GM21786 (cell line): ENCODE measurements around the gene C2orf72.
"Not testable (repeated sequence)": the region's sequence is repeated elsewhere in the genome, so short reads cannot be mapped to it uniquely, and the experiment has no call there.

Source experiments
- ATAC-seq: cut with Tn5 transposase; IDR thresholded peaks from one replicate; pipeline ENCODE4 v1.9.1; 2021; ENCODE audit not compliant: unreplicated experiment

Gene C2orf72

DNA sequence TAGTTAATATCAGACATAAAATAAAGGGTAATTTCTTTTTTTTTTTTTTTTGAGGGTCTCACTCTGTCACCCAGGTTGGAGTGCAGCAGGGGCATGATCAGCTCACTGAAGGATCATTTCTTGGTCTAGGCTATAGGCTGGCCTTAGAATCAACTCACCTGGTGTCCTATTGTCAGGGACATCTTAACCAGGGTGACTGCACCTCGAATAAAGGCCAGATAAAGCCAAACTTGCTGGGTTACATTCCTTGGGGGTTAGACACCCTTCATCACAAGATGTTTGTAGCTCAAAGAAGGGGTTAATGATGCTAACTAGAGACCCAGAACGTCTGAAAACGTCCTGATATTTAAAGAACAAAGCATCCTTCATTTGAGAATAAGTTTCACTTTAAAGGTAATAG is 23.5 kb upstream of the C2orf72 start:
- ATAC-seq, result no peak

DNA sequence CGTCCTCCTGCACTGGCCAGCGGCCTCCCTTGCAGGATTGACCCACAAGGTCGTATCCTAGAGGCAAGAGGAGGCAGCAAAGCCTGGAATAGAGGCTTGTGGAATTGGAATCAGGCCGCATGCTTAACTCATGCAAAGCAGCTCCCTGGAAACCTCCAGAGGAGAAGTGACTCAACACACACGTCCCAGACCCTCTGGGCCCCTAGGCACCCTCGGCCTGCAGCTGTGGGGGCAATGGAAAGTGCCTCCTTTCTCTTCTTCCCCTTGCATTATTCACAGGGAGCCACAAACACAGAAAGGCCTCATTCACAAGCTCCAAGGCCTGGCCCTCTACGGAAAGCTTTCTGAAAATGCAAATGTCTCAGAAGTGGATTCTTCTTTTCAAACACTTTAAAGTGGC is 21.8 kb upstream of the C2orf72 start:
- ATAC-seq, result no peak

DNA sequence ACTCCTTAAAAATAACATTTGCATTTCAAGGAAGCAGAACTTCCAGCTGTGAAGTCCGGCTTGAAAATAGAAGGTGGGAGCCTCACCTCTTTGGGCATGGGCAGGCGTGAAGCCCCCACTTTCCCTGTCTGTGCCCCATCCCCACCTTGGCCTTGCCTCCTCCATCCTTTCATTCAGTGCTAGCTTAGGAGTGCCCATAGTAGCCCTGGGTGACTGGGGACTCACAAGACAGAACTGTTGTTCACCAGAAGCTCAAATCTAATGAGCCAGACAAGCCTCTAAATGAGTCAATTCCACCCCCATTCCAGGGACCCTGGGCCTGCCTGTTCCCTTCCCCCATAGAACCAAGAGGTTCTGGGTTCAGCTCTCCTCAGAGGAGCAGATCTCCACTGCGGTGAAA is 21.4 kb upstream of the C2orf72 start:
- no peak for ATAC-seq

DNA sequence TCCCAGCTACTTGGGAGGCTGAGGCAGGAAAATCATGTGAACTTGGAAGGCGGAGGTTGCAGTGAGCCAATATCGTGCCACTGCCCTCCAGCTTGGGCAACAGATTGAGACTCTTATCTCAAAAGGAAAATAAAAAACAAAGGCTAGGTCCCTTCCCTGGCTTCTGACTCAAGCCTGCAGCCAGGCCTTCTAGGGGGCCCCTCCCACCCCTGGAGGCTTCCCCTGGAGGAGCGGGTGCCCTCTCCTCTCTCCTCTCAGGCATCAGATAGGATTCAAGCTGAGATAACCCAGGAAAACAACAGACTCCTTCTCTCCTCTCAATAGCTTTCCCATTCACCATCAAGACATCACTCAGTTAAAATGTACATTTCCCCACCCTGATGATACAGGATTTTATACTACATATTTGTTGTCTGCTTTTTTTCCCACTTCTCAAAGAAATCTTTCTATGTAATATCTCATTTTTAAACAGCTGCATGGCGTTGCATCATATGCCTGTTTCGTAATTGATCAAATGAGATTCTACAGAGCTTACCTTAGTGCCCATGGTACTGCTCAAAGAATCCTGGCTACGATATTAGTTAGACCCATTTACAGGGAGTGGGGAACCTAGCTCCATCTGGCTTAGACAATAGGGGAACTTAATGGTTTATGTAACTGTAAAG is 20.6 kb upstream of the C2orf72 start:
- no peak for ATAC-seq

DNA sequence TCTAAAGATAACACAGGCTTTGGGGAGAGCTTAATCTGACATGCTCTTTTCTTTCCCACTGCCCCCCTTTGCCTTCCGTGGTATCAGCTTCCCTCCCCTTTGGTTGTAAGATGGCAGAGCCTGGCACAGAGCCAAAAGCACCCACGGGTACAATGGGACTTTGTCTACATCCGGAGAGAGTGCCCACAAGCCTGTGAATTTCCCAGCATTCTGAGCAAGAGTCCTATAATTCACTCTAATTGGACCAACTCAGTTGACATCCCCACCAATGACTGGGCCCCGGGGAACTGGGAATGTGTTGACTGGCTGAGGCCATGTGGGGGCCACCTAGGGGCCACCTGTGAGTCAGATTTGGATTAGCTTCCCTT is 20.1 kb upstream of the C2orf72 start:
- ATAC-seq, result no peak

DNA sequence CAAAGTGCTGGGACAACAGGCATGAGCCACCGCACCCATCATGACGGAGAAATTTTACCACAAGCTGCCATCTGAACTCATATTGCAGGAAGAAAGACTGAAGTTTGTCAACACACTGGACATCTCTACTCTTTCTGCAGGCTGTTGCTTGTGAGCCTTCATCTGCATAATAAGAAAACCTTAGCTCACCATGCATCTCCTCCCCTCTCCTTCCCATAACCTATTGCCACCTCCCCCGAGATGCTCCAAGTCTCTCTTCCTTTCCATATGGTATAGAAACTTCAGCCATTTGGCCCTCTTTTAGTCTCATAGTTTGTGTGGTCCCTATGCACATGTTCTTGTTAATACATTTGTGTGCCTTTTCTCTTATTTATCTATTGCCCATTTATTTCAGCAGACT is 19.1 kb upstream of the C2orf72 start:
- ATAC-seq, result no peak

DNA sequence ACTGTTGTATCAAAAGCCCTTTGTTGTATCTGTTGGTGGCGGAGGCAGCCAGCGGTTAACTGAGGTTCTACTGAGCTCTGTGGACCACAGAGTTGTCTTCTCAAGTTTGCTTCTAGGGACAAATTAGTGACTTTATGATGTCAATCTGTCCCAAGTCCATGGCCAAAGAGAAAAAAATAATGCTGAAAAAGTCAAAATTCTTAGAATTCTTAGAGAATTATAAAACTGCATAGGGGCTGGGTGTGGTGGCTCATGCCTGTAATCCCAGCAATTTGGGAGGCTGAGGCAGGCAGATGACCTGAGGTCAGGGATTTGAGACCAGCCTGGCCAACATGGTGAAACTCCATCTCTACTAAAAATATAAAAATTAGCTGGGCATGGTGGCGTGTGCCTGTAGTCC is 12.3 kb upstream of the C2orf72 start:
- ATAC-seq, result not testable (repeated sequence)

DNA sequence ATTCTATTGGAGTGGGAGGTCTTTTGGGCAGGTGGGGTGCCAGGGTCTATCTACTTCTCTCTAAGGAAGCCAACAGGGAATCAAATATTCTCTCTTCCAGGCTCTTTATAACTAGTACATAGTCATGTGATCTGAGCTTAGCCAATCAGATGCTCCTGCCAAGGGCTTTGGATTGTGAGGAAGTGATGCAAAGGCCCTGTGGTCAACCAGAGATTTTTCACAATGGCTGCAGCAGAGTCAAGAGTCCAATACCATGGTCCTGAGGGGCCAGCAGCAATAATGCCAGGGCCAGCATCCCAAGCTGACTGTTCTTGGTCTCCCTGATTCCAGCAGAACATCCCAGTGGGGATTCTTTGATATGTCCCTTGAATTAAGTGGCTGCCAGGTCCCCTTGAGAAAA is 8.4 kb upstream of the C2orf72 start:
- ATAC-seq, result no peak

DNA sequence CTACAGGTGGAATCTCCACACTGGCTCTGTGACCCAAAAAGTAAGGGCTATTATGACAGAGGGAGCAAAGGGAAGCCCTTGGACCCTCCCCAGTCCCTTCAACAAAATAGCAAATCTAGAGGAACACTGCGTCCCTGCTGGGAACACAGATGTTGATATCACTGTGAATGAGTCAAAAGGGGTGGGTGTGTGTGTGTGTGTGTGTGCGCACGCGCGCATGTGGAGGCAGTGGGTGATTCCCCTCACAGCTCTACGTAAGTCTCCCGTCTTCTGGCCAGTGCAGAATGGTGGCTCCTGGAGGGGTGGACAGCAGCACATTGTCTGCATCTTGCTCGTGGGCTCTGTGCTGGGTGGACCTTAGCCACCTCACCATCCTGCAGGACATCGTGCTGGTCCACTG is 7.8 kb upstream of the C2orf72 start:
- no peak for ATAC-seq

DNA sequence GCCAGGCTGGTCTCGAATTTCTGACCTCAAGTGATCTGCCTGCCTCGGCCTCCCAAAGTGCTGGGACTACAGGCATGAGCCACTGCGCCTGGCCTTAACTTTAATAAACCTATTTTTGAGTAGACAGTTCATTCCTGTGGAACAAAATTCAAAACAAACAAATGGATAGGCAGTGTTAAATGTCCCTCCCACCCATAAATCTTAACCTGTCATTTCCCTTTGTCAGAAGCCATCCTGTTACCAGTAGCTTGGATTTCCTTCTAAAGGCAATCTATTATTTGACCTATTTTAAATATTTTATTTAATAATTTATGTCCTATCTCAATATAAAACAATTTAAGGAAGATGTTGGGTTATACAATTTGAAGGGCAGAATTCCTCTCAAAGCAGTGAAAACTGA is 6.6 kb upstream of the C2orf72 start:
- no peak for ATAC-seq

DNA sequence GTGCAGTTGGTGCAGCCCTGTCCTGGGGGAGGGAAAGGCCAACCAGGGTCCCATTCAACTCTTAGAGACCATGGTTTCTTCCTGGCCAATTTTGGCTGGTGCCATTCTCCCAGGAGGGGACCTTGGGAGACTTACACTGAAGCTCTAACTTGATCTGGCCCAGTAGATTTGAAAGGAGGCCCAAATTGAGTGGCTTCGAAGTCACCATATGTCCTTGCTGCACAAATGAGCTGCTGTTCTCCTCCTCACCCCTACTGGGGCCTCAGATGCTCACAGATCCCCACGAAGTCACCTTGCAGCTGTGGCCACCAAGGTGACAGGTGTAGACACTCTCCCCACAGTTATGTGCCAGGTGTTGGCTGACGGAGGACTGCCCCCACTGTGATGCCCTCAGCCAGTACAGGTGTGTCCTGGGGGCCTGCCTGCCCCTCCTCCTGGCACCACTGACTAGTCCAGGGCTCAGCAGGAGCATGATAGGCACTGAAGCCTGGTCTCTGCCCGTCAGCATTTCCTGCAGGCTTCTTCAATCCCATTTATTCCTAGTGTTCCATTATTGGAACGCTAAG is 4.7 kb upstream of the C2orf72 start:
- no peak for ATAC-seq

DNA sequence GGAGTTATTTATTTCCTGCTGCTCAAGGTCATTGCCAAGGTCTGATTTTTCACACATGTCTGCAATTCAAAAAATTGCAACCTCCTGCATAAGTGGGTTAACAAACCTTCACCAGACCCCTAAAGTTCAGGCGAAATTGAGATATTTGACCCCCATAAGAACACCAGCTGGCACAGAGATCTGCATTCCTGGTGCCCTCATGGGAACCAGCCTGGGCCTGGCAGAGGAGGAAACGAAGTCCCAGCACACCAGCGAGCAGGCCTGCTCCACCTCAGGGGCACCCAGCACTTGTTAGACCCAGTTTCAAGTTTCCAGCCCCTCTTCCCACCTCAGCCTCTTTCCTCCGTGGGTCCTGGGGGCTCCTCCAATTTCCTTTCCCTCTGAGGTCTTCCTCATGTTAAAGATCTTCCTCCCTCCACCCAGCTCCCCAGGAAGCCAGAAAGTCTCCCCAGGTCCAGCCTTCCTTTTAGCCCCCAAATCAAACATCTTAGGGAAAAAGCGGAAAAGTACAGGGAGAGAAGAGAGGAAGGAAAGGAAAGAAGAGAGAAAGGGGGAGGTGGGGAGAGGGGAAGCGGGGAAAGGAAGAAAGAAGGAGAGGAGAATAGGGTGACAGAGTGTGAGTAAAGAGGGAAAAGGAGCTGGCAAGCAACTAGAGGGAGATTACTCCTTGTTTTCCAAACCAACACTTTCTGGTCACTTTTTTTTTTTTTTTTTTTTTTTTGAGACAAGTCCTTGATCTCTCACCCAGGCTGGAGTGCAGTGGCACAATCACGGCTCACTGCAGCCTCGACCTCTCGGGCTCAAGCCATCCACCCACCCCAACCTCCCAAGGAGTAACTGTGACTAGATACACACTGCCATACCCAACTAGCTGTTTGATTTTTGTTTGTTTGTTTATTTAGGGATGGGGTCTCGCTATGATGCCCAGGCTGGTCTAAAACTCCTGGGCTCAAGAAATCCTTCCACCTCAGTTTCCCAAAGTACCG is 3.9 kb upstream of the C2orf72 start:
- ATAC-seq, result no peak

DNA sequence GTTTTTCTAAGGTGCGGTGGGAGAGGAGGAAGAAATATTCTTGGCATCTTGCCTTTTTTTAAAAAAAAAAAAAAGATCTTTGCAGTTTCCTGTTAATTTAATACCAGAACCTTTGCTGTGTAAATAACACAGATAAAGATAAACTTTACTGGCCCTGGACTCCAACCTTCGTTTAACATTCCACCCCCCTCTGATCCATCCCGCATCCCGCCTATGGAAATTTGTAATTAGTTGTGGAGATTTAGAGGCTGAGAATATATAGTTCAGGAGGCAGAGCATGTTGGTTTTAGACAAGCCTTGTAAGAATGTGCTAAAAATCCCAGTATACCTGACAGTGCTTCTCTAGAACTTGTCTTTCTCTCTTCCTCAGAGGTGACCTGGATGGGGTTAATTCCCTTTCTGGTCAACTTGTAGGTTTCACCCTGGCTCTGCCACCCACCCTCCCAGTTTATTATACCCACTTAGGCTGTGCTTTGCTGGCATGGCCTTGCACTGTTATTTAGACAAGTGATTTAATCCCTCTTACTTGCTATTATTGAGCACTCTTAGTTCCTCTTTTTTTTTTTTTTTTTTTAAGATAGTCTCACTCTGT is 2.9 kb upstream of the C2orf72 start:
- no peak for ATAC-seq

DNA sequence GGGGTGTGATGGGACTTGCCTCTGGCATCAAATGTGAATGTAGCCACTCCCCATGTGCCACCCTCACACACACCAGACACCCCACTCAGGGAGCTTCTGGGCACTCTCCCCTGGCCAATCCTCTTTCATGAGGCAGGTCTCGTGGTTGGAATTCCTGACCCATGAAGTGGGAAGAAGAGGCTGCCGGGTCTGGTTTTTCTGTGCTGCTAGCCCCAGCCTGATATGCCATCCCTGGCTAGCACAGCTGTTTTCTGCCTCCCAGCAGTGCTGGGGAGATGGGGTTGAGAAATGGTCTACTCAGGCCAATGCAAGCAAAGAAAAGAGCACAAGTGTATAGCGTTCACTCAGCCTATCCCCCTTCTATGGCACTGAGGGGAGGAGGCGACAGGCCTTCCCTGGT is 1.2 kb upstream of the C2orf72 start:
- no peak for ATAC-seq

DNA sequence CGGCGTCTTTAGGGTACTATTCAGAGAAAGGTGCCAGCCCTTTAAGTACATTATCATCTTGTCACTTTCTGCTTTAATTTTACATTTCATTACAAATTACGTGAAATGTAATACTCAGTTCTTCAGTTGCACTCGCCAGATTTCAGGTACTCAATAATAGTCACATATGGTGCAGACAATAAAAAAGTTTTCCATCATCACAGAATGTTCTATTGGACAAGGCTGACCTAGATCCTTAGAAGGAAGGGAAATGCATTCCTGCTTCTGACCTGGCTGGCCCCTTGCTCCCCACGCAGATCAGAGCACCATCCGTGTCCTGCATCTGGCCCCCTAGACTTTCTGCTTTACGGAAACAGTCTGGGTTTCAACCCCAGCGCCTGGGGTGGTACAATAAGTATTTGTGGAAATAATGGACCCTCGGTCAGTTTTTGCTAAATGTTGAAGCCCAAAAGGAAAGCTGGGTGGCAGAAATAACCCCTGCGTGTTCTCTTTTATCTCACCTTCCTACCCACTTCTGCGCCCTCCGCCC is 681 bp upstream of the C2orf72 start:
- no peak for ATAC-seq

DNA sequence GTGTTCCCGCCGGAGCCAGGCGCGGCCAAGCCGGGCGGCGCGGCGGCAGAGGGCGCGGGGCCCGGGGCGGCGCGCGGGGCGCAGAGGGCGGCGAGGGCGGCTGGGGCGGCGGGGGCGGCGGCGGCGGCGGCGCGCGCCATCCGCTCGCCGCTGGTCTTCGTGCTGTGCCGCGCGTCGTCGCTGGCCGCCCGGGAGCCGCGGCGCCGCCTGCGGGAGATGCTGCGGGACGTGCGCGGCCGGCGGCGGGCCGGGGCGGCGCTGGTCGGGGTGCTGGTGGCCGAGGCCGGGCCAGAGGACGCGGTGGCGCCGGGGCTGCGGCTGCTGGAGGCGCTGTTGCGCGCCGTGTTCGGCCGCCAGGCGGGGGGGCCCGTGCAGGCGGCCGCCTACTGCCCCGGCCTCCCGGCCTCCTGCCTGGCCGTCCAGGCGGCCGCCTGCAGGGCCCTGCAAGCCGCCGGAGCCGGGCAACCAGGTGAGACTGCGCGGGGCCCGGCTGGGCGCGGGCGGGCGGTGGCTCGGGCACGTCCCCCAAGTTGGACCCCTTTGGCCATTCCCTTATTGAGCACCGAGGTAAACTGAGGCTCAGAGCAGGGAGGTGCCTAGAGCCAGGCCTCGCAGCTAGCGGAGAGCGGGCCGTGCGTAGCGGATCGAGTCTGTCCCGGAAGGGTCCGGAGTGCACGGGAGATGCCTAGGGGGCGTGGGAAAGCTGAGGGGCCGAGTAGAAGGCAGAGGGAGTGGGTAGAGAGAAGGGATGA is 584 bp downstream of the C2orf72 start:
- ATAC-seq, result no peak

DNA sequence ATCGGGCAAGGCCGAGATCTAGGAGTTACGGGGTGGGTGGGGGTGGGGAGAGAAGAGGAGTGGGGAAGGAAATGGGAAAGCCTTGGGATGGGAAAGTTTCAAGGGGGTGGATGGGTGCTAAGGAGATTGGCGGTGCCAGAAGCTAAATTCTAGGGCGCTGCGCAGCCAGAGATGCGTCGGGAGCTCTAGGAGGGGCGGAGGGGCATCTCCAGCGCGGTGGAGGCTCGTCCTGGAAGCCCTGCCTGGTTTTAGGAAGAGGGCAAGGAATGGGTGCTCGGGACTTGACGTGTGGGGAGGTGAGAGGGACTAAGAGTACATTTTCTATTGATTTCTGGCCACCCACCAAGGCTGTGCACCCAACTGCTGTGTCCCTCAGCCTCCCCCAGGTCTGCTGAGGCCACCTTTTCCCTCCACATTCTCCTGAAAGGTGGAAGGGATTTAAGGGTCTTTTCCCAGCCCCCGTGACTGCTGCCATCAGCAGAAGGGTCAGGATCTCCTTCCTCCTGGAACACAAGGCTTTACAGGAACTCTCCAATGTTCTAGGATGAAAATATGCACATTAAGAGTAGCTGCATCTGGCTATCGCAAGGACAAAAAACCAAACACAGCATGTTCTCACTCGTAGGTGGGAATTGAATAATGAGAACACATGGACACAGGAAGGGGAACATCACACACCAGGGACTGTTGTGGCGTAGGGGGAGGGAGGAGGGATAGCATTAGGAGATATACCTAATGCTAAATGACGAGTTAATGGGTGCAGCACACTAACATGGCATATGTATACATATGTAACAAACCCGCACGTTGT is 1.4 kb downstream of the C2orf72 start:
- no peak for ATAC-seq

DNA sequence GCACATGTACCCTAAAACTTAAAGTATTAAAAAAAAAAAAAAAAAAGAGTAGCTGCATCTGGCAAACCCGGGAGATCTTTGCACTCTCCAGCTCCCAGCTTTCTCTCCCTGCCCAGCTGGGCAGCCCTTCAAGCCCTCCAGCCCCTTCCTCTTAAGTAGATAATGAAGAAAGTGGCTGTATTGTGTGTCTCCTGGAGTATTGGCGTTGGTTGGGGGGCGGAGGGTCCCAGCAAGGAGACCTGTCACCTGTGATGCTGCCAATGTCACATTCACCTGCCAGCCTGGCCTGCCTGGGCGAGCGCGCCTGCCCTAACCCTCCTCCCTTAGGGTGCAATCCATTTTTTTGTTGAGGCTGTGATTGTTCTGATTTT is 2.0 kb downstream of the C2orf72 start:
- no peak for ATAC-seq

DNA sequence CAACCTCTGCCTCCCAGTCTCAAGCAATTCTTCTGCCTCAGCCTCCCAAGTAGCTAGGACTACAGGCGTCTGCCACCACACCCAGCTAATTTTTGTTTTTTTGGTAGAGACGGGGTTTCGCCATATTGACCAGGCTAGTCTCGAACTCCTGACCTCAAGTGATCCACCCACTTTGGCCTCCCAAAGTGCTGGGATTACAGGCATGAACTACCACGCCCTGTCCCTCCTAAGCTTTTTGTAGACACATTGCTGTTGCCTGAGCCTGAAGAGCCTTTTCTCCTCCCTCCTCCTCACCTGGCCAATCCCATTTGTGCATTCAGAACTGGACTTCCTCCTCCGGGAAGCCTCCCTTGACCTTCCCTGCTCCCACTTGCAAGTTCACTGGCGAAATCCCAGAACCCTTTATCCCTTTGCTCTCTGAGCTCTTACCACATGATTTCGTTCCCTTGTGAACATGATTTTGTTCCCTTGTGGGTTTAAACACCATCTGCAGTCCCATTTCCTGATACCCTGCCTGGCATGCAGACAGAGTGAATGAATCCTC is 2.6 kb downstream of the C2orf72 start:
- ATAC-seq, result no peak
